ENCODE results near the gene ABCB11.
"Not testable (repeated sequence)": the region's sequence is repeated elsewhere in the genome, so short reads cannot be mapped to it uniquely, and the experiment has no call there.

Gene ABCB11

GRCh38 chr2:168926621-168927386 is 104.3 kb downstream of the ABCB11 start:
- DNase-seq = no peak

DNA sequence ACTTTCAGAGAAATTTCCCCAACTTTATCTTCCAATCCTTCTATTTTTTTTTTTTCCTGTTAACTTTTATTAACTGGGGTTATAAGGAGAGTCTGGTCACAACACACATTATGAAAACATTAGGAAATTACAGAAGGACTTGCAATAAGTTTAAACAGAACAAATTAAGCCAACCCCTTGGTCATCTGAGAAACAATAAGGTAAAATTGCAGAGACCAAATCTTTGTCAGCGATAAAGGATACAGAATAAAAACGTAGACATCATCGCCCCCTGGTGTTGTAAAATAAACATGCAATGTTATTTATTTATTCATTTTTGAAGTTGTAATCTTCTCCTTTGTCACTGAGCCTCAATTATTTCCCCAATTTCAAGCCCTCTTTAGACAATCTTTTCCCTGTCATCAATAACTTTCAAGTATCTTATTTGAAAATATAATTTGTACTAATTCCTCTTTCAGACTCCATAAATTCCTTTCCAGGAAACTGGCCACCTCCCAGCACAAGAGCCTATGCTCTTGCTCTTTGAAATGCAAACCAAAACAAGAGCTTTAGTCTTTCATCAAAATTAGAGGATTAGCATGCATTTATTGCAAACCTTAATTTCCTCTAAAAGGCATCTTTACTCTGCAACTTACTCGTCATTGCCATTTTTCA is 110.5 kb downstream of the ABCB11 start:
- no peak for DNase-seq

GRCh38 chr2:168916331-168916675 is 114.8 kb downstream of the ABCB11 start:
- DNase-seq = no peak

GRCh38 chr2:168915441-168916330 is 115.4 kb downstream of the ABCB11 start:
- no peak for DNase-seq

DNA sequence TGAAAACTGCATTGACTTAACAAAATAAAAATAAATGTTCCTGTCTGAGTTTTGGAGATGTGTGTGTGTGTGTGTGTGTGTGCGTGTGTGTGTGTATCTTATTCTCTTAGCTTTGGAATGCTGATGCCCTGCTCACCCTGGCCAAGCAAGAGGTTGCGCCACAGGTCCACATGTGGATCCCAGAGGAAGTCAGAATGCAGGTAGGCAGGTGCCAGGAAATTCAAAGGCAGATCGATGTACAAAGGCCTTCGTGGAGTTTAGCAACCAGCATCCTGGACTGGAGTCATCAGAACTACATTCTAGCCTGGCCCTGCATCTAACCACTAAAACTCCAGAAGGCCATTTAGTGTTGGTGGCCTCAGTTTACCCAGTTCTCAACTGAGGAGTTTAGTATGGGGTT is 117.6 kb downstream of the ABCB11 start:
- no peak for DNase-seq

DNA sequence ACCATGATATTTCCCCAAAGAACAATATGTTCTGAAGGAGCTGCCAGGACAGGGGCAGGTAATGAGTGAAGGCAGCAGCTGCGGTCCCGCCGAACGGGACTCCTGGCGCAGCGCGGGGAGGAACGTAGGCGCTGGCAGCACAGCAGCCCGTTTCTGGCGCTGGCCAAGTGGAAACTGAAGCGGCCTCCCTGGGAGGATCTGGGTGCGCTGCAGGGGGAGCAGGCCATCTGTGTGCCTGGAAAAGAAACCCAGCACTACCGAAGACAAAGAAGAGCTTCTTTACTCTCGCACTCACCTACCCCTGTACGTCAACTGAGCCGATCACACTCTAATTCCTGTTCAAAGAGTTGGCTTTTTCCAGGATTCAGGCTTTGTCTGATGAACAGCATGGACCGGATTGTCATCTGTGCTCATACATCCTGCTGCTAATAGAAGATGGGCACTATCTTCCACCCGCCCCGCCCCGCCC is 118.2 kb downstream of the ABCB11 start:
- DNase-seq = no peak

DNA sequence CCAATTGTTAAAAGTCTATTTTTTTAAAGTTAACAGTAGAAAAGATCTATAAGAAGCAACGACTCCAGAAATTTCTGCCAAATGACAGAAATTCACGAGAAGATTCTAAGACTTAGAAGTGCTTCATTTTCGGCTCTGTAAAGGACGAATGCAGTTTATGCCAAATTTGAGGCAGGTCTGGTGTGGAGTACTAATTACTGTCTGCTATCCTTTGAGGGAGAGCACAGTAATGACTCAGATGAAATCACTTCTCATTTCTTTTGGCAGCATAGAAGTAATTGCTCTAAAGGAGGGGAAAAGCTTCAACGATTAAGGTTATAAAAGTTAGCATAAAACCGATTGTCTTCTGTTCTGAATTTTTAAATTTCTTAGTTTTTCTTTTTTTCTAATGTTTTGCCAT is 118.7 kb downstream of the ABCB11 start:
- no peak for DNase-seq

- no peak for DNase-seq
Measured at GRCh38 chr2:168910330-168910729, 120.8 kb downstream of the ABCB11 start.

GRCh38 chr2:168907940-168908662 is 123.0 kb downstream of the ABCB11 start:
- no peak for DNase-seq

- DNase-seq = no peak
Measured at GRCh38 chr2:168904358-168904757, 126.8 kb downstream of the ABCB11 start.

DNA sequence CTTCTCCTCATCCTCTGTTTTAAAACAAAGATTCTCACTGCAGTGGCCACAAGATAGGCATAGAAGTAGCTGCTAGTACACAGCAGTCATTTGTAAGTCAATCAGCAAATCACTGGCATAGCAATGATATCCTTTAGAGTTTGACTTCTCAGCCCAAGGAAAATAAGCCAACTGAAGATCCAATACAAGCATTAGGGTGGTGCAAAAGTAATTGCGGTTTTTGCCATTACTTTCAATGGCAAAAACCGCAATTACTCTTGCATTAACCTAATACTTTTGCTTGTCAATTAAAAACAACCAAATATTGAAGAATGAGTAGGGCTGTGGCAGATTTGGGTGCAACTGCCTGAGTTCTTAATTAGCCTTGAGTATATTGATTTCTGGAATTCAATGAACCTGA is 127.2 kb downstream of the ABCB11 start:
- DNase-seq = no peak

- no peak for DNase-seq
Measured at GRCh38 chr2:168901003-168901402, 130.1 kb downstream of the ABCB11 start, which contains the start of gene G6PC2. Gene G6PC2 (plus strand): TSS chr2:168901291. CDS start chr2:168901332, 41 bp downstream.

DNA sequence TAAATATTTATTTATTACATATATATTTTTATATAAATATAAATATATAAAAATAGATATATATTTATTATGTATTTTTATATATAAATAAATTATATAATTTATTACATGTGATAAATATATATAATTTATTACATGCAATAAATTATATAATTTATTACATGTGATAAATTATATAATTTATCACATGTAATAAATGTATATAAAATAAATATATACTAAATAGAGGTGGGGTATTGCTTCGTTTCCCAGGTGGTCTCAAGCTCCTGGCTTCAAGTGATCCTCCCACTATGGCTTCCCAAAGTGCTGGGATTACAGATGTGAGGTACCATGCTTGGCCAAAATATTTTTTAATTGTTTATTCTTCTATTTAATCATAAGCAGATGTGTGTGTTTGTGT is 133.7 kb downstream of the ABCB11 start:
- no peak for DNase-seq

- no peak for DNase-seq
Measured at GRCh38 chr2:168896783-168897182, 134.3 kb downstream of the ABCB11 start.

- DNase-seq = no peak
Measured at GRCh38 chr2:168895771-168896170, 135.4 kb downstream of the ABCB11 start.

DNA sequence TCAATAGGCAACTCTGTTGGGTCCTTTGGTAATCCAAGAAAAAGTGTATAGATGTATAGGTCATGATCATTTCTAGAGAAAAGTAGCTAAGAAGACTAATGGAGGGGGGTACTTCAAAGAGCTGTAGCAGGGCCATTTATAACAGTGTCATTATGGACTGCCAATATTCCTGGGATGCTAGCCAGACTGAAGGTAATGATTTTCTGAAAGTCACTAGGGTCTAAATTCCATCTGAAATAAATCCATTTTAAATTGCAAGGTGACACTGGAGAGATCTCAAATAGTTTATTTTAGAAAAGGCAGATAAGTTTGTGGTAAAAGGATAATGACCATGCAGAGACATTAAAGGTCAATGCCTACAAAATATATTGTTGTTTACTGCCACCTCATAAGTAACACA is 136.4 kb downstream of the ABCB11 start:
- no peak for DNase-seq

GRCh38 chr2:168894101-168894500 is 137.0 kb downstream of the ABCB11 start:
- DNase-seq = no peak

DNA sequence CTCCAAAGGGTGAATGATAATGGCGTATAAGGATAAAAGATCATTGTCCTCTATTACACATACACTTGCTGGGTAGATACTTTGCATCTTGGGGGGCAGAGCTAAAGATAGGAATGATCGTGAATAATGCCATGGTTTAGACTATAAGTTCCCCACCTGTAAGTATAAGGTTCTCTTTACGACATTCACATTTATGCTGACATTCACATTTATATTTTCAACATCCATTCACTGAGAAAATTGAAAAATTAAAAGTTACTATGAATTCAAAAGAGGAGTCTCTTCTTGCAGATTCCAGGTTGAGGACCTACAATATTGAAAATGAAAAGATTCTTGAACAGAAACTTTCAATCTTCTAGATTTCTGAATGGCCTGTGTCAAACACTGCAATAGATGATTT is 138.8 kb downstream of the ABCB11 start:
- no peak for DNase-seq

GRCh38 chr2:168890006-168890782 is 140.9 kb downstream of the ABCB11 start, which contains the start of gene SPC25:
Gene SPC25 (minus strand): TSS chr2:168890430. CDS start chr2:168889519, 911 bp downstream.
- DNase-seq = peak; percentile 88

DNA sequence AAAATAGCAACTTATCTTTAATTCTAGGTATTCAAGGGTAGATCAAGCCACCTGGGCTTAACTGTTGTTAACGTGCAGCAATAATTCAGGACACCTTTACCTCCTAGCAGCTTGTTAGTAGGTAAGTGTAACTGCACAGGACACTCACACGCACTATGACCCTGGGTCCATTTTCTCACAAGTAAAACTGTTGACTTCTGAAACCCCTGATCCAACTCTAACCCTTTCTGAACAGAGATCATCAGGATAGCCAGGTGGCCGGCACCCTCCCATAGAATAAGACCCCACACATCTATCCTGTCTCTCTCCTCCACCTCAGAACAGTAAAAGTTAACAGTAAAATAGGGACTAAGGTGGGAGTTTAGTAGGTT is 141.5 kb downstream of the ABCB11 start:
- no peak for DNase-seq

DNA sequence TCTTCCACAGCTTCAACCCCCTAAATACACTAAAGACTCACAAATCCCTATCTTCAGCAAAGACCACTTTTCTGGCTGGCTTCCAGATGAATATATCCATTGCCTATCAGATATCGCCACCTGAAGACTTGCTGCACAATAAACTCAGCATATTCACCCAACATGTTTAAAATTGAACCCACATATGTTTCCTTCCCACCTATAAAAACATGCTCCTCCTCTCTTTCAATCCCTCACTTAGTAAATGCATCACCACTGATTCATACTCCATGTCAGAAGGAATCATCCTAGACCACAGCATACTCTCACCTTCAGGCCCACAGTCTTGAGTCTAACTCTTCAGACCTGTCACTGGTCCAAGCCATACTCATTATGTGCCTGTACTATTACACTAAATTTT is 146.1 kb downstream of the ABCB11 start:
- DNase-seq = no peak

- DNase-seq = not testable (repeated sequence)
Measured at GRCh38 chr2:168882163-168882562, 149.0 kb downstream of the ABCB11 start.

Data from stimulated activated CD4-positive, alpha-beta T cell treated with anti-CD3 and anti-CD28 coated beads, Interleukin-4, amount 100 ng/mL, for 24 hours (primary cell).